CD4-positive, alpha-beta T cell treated with Interleukin-10 for 1 hour (primary cell): ENCODE measurements around the gene ATXN2.
"Not testable (repeated sequence)": the region's sequence is repeated elsewhere in the genome, so short reads cannot be mapped to it uniquely, and the experiment has no call there.

Experiments used
- DNase-seq: peaks from one replicate; pipeline ENCODE4 v3.0.0-alpha.2; 2020

ATXN2 gene

GRCh38 chr12:111494676-111495075 is 104.4 kb downstream of the ATXN2 start:
- no peak for DNase-seq

- not testable (repeated sequence) for DNase-seq
Observed at GRCh38 chr12:111492979-111493378, 106.1 kb downstream of the ATXN2 start.

- no peak for DNase-seq
Observed at GRCh38 chr12:111488798-111489197, 110.3 kb downstream of the ATXN2 start.

- DNase-seq: no peak
Observed at GRCh38 chr12:111488271-111488670, 110.8 kb downstream of the ATXN2 start.

- peak; percentile 16 for DNase-seq
Observed at GRCh38 chr12:111482462-111482861, 116.7 kb downstream of the ATXN2 start.

GRCh38 chr12:111471236-111471635 is 127.9 kb downstream of the ATXN2 start:
- no peak for DNase-seq

GRCh38 chr12:111469401-111469800 is 129.7 kb downstream of the ATXN2 start:
- no peak for DNase-seq

- no peak for DNase-seq
Observed at GRCh38 chr12:111467857-111468241, 131.3 kb downstream of the ATXN2 start.

GRCh38 chr12:111467092-111467856 is 131.8 kb downstream of the ATXN2 start:
- DNase-seq: no peak

GRCh38 chr12:111462210-111462769 is 136.8 kb downstream of the ATXN2 start:
- no peak for DNase-seq

- not testable (repeated sequence) for DNase-seq
Observed at GRCh38 chr12:111460111-111460510, 139.0 kb downstream of the ATXN2 start.

- DNase-seq: no peak
Observed at GRCh38 chr12:111458546-111459172, 140.5 kb downstream of the ATXN2 start.

- no peak for DNase-seq
Observed at GRCh38 chr12:111457577-111457976, 141.5 kb downstream of the ATXN2 start.

- no peak for DNase-seq
Observed at GRCh38 chr12:111457071-111457470, 142.0 kb downstream of the ATXN2 start.

GRCh38 chr12:111455448-111456320 is 143.4 kb downstream of the ATXN2 start:
- DNase-seq: no peak

- DNase-seq: no peak
Observed at GRCh38 chr12:111454716-111455447, 144.2 kb downstream of the ATXN2 start.

GRCh38 chr12:111454311-111454710 is 144.8 kb downstream of the ATXN2 start:
- no peak for DNase-seq

- DNase-seq: no peak
Observed at GRCh38 chr12:111453071-111453989, 145.8 kb downstream of the ATXN2 start.

- DNase-seq: peak; percentile 82
Observed at GRCh38 chr12:111451649-111452129, 147.4 kb downstream of the ATXN2 start.

GRCh38 chr12:111451232-111451631 is 147.9 kb downstream of the ATXN2 start:
- no peak for DNase-seq

- DNase-seq: no peak
Observed at GRCh38 chr12:111450676-111451075, 148.4 kb downstream of the ATXN2 start.
